Stimulated activated CD8-positive, alpha-beta memory T cell treated with anti-CD3 and anti-CD28 coated beads, Interleukin-4, amount 100 ng/mL, for 48 hours (primary cell): ENCODE measurements around the gene TMEM87A.
"Not testable (repeated sequence)": the region's sequence is repeated elsewhere in the genome, so short reads cannot be mapped to it uniquely, and the experiment has no call there.

ENCODE experiments used
- DNase-seq: peaks from one replicate; pipeline ENCODE4 v3.0.0-alpha.2; 2020

Gene TMEM87A

DNA sequence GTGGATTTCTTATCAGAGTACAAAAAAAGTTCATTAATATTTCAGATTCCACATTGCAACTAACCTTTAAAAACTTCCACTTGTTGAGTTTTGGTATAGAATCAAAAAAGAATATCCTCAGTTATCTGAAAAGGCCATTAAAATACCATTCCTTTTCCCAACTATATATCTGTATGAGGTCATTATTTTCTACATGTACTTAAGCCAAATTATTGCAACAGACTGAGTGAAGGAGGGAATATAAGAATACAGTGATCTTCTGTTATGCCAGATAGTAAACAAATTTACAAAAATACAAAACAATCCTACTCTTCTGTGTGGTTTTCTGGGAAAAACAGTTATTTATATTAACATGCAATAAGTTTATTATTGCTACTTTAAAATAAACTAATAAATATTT lies 5.9 kb downstream of the TMEM87A start:
- DNase-seq: no peak

DNA sequence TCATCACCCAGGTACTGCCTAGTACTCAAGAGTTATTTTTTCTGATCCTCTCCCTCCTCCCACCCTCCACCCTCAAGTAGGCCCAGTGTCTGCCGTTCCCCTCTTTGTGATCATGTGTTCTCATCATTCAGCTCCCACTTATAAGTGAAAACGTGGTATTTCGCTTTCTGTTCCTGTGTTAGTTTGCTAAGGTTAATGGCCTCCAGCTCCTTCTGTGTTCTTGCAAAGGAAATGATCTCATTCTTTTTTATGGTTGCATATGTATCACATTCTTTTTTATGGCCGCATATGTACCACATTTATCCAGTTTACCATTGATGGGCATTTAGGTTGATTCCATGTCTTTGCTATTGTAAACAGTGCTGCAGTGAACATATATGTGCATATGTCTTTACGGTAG lies 8.4 kb downstream of the TMEM87A start:
- DNase-seq: no peak

- no peak for DNase-seq
Observed at GRCh38 chr15:42253300-42253699, 19.9 kb downstream of the TMEM87A start.

DNA sequence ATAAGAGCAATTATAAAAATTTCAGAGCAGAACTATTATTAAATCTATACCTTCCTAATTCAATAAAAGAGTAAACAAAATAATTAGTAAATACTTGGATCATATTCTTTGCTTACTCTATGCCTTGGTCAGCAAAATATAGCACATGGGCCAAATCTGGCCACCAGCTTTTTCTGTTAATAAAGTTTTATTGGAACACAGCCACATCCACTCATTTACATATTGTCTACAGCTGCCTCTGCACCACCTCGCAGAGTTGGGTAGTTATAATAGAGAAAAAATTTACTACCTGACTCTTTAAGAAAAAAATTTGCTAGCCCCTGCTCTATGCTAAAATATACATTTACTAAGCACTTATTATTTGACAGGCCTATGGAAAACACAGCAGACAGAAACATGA lies 32.4 kb downstream of the TMEM87A start:
- DNase-seq: no peak

- DNase-seq: no peak
Observed at GRCh38 chr15:42239528-42240182, 33.6 kb downstream of the TMEM87A start.

- no peak for DNase-seq
Observed at GRCh38 chr15:42233107-42233506, 40.1 kb downstream of the TMEM87A start.

- DNase-seq: no peak
Observed at GRCh38 chr15:42232606-42233005, 40.6 kb downstream of the TMEM87A start.

- no peak for DNase-seq
Observed at GRCh38 chr15:42231088-42231487, 42.1 kb downstream of the TMEM87A start.

GRCh38 chr15:42228981-42229380 lies 44.3 kb downstream of the TMEM87A start:
- not testable (repeated sequence) for DNase-seq

DNA sequence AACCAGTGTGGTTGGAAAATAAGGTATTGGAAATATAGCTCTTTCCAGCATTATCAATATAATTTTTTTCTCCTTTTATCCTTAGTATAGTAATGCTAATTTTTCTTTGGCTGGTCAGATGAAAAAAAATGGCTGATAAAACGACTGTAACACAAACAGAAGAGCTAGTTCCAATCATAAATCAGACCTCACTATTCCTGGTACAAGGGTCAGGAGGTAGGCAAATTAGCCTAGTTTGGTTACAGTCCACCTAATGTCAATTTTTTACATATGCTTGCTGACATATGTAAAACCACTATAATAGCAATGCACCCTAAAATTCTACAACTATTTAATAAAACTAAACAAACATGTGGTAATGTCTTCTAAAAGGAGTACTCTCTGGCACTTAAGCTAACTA lies 45.2 kb downstream of the TMEM87A start:
- DNase-seq: no peak

DNA sequence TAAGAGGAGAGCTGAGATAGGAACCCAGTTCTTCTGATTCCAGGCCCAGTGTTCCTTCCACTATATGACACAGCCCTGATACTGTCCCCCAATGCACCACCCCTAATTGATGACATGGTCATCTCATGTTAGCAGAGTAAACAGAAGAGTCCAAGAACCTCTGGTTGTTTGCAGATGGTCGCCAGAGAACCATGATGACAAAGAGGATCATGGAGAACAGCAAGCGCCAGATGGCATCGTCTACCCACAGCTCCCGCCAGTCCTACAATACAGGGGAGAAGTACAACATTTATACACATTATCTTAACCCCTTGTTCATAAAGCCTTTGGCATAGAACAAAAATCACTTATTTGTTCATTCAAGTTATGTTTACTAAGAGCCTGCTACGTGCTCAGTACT lies 46.6 kb downstream of the TMEM87A start:
- DNase-seq: no peak

DNA sequence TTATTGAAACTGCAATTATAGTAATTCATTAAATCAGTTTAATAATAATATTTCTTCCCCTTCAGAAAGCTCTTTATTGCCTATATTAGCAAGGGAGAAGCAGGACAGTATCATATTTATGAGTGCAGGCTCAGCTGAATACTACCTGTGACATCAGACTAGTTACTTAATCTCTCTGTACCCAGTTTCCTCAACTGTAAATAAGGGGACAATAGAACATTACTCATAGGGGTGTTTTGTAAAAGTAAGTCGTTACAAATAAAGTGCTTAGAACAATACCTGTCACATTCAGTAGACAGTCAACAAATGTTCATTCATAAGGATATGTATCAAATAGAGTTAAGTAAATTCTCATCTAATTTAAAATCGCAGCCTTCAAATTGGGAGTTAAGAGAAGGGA lies 53.0 kb downstream of the TMEM87A start:
- no peak for DNase-seq

DNA sequence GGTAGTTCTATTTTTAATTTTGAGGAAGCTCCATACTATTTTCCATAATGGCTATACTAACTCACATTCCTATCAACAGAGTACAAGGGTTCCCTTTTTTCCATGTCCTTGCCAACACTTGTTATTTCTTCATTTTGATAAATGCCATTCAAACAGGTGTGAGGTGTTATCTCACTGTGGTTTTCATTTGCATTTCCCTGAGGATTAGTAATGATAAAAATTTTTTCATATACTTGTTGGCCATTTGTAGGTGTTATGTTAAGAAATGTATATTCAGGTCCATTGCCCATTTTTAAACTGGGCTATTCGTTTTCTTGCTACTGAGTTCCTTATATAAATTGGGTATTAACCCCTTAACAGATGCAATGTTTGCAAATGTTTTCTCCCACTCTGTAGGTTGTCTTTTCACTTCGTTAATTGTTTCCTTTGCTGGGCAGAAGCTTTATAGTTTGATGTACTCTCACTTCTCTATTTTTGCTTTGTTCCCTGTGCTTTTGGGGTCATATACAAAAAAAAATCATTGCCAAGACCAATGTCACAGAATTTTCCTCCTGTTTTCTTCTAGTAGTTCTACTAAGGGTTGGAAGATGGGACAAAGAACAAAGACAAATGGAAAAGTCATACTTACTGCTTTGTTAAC lies 54.2 kb downstream of the TMEM87A start:
- no peak for DNase-seq

GRCh38 chr15:42217568-42217967 lies 55.7 kb downstream of the TMEM87A start:
- no peak for DNase-seq

- no peak for DNase-seq
Observed at GRCh38 chr15:42215913-42216829, 57.1 kb downstream of the TMEM87A start.

- no peak for DNase-seq
Observed at GRCh38 chr15:42214600-42214999, 58.6 kb downstream of the TMEM87A start.

DNA sequence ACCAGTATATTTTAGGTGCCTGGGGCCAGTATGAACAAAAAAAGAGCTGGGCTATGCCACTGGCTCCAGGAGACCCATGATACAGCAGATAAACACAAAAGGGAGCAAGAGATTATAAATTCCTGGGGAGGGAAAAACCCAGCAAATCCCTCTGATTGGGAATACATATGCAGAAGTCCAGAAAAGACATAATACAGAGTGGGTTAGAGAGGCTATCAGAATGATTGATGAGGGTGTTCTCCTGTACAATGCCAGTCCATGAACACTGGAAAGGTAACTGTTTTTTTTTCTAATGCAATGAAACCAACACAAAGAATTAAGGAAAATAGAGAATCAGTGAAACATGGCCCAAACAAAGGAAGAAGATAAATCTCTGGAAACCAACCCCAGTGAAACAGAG lies 59.7 kb downstream of the TMEM87A start:
- DNase-seq: no peak

DNA sequence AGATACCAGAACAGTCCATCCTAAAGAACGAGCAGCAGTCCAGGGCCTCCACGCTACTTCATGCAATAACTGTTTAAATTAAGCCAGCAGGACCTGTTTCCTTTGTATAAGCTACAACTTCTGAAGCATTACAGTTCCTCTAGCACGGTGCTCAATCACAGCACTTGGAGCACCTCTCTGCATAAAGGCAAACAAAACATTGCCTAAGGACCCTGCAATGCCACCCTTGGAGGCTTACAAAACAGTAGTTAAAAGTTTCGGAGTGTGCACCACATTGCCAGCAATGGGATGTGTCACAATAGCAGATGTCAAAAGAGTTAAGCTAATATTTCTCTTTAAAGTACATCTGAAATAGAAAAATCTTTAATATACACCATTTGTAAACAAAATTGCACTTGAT lies 62.5 kb downstream of the TMEM87A start:
- no peak for DNase-seq

DNA sequence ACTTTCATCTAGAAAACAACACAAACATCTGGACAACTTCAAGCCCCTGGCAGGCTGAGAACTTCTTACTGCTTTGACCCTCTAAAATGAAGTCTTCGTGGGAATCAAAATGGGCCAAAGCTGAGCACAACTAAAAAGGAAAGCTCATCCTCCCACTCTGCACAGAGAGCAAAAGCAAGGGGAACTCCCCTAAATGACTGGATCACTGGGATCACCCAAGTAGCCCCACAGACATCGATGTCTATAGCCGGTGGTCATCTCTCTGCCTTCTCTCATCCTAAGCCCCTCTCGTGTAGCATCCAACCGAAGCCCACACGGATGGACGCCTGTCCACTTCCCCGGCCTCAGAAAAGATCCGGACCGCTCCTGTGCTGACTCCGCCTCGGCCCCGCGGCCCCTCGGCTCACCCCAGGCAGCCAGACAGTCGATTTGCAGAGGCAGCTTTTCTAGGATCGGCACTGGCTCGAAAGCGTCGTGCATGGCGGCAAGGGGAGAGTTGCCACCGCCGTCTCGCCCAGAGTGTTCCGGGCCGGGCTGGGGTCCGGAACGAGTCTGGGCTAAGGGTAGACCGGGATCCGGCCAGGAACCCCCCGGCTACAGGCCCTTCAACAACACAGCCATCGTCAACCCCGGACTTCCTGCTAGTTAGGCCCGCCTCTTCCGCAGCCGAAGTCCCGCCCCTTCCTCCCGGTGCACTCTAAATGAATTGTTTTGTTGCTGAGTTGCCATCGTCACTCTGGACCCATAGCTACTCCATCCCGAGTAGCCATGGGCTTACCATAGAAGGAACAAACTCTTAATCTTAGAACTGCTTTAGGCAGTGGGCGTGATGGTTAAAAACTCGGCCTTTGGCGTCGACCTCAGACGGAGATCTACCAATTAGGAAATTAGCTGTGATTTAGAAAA lies 65.3 kb downstream of the TMEM87A start, which contains the start of gene VPS39:
VPS39 (minus strand) TSS at position 631 of the 906 bp plus-strand sequence; CDS start at position 480, 151 bp downstream.
- peak; percentile 89 for DNase-seq

- DNase-seq: no peak
Observed at GRCh38 chr15:42206406-42206805, 66.8 kb downstream of the TMEM87A start.

GRCh38 chr15:42203891-42204290 lies 69.3 kb downstream of the TMEM87A start:
- no peak for DNase-seq

GRCh38 chr15:42202653-42203052 lies 70.6 kb downstream of the TMEM87A start:
- no peak for DNase-seq

DNA sequence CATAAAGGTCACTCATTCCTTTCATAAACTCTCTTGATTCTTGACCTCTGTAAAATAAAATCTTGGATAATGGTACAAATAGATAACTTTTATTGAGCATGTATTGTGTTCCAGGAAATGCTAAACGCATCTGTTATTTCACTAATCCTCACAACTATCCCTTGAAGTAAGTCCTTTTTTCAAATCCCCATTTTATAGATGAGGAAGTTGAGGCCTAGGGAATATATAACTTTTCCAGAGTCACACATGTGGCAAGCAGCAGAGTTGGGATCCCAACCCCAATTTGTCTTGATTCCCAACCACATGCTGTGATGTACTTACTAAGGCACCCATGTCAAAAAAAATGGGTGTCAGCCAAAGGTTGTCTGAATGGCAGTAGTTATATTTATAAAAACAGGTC lies 71.4 kb downstream of the TMEM87A start:
- no peak for DNase-seq
